GM23248 (cell line): ENCODE measurements around the gene MFSD2A.
"Not testable (repeated sequence)": the region's sequence is repeated elsewhere in the genome, so short reads cannot be mapped to it uniquely, and the experiment has no call there.

Source experiments
- EZH2 ChIP-seq: fragments of 200-600 bp; sonication (generic); IDR thresholded peaks from 2 replicates; pipeline ENCODE4 v1.6.1; 2018; ENCODE audit warnings: antibody characterized with exemption, mild to moderate bottlenecking; ENCODE audit not compliant: insufficient read depth, poor library complexity, severe bottlenecking
- EZH2phosphoT487 ChIP-seq: fragments of 200-600 bp; sonication (generic); IDR thresholded peaks from 2 replicates; pipeline ENCODE4 v1.6.1; 2018; ENCODE audit warnings: antibody characterized with exemption, moderate library complexity, mild to moderate bottlenecking, low read depth; ENCODE audit not compliant: insufficient read depth

DNA sequence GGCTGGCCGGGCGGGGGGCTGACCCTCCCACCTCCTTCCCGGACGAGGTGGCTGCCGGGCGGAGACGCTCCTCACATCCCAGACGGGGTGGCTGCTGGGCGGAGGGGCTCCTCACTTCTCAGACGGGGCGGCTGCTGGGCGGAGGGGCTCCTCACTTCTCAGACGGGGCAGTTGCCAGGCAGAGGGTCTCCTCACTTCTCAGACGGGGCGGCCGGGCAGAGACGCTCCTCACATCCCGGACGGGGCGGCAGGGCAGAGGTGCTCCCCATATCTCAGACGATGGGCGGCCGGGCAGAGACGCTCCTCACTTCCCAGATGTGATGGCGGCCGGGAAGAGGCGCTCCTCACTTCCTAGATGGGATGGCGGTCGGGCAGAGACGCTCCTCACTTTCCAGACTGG is 41.8 kb upstream of the MFSD2A start:
- TF ChIP-seq EZH2, EZH2phosphoT487: not testable (repeated sequence)
